T-helper 1 cell treated with Interleukin-12 subunit alpha and Interleukin-12 subunit beta and Interleukin-4 antibody, amounts not matched to agents 30 ng/mL and 1 ng/mL, for 36 hours (primary cell): Measurements from ENCODE around the gene LACRT. TPM values are rescaled to one million over a fixed set of nuclear protein-coding genes. Genes with fewer than 3 reads are reported as not detected.
"Not testable (repeated sequence)": the region's sequence is repeated elsewhere in the genome, so short reads cannot be mapped to it uniquely, and the experiment has no call there.

Experiments used
- intact Hi-C: fragments of 100-400 bp; cut with micrococcal nuclease; formaldehyde crosslinking; loops from one replicate; pipeline ENCODE4 v1.15.1; 2024
- total RNA-seq: library from RNA; stranded (reverse); gene quantifications from 2 replicates; pipeline ENCODE4 v1.2.3, GENCODE V29; 2022

Gene LACRT, protein sequence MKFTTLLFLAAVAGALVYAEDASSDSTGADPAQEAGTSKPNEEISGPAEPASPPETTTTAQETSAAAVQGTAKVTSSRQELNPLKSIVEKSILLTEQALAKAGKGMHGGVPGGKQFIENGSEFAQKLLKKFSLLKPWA
- total RNA-seq = not detected in 2 replicates

DNA sequence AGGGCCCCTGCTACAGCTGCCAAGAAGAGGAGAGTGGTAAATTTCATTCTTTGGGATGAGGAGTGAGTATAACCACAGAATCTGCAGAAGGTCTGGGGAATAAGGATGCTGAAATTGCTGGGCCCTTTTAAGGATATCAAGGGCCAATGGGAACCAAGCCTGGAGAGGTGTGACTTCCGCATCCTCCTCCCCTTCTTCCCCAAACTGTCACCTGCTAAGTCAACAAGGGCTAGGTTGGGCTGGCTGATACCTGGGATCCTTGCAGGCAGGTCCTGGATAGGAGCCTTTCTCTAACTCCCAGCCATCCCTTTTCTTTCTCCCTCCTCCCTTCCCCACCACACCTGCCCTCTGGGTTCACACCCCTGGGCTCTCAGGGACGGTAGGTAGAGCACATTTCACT, at the start of gene LACRT:
Gene LACRT (minus strand): TSS at position 101 of the 400 bp plus-strand sequence. CDS start 54 bp downstream, at position 47.
- intact Hi-C loops = no loop called here

DNA sequence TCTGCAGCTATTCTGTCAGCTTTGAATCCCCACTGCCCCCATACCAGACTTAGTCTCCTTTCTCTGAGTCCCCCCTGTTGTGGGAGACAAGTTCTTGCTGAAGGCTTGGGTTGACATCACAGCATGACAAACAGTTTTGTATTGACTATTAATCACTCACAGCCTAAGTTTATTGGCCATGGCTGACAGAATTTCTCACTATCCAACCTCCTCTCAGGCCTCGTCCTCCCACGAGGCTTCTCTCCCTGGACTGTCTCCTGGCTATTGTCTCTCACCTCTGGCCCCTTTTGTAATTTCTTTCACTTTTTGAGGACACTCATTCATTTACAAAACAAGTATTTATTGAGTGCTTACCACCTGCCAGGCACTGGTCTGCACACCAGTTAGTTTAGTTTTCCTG, 48.7 kb upstream of the LACRT start:
- intact Hi-C loops = no loop called here

DNA sequence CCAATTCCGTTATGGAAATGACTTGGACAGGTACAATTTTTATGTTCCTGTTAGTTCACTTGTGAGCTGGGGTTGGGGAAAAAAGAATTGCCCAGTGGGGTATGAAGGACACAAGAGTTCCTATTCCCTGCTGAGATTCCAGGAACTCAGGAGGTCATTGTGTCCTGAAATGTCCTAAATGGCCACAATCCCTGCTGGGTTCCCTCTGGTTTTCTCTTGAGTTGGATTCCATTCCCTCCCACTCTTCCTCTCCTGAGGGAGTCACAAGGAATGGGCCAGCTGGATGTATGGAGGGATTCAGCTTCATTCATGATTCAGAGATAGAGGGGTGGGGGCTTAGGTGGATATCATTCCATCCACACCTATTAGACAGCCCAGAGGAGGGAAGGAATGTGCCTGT, 48.0 kb upstream of the LACRT start:
- intact Hi-C loops = no loop called here

DNA sequence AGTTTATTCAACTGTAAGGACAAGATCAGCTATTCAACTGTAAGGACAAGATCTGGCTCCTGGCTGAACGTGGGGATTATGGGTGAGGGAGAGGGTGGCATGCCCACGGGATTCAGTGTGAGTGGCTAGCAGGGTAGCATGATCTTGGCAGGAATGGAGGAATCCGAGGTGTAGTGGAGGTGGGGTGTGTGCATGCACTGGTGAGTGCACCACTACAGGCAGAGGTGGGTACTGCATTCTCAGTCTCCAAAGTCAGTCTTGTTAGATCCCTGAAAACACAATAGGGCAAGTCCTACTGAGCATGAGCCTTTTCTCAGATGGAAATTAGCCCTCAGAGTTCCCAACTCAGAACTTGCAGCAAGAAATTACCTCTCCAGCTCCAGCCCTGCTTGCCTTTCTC, 45.7 kb upstream of the LACRT start:
- intact Hi-C loops = no loop called here

DNA sequence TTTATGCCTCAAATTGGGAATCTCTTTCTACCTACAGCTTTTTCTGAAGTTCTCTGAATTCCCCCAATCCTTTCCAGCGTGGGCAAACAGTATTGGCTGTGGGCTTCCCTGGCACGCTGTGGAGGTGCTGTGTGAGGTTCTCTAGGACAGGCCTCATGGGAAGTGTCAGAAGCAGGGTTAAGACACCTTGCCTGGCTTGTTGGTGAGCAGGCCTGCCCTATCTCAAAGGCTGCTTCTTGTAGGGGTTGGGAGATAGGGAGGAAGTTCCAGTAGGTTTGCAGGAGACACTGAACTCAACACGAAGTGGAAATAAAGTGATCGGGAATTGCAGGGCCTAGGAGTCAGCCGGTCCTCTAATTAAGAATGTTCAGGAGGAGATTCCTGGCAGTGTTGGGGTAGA, 43.4 kb upstream of the LACRT start:
- intact Hi-C loops = no loop called here

DNA sequence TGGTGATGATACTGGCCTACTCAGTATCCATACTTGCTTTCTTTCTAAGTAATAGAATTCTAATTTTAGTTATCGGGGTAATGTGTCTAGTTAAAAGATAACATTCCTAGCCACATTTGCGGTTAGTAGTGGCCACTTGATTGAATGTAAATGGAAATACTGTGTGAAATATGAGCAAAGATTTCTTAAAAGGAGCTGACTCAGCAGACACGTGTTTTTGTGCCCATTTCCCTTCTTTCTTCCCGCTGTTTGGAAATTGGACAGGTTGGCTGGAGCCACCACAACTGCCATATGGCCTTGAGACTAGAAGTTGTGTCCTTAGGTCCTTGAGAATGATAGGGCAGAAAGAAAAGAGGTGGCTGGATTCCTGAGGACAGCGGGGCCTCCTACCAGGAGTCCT, 33.2 kb upstream of the LACRT start:
- intact Hi-C loops = no loop called here

DNA sequence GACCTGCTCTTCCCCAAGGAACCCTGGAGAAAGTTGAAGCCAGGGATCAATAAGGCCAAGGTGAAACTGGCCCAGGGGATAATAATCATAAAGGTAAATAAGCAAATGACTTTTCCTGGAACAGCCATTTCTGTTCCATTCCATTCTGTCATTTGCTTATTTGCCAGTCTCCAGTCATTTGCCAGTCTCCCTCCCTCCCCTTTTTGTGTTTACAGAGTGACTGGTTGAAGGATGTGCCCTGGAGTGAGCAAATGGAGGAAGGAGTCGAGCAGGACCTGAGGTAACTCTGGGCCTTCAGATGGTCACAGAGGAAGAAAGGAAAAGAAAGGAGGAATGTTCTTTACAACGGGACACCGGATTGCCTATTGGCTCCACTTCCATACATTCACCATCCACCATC, 31.3 kb upstream of the LACRT start:
- intact Hi-C loops = no loop called here

DNA sequence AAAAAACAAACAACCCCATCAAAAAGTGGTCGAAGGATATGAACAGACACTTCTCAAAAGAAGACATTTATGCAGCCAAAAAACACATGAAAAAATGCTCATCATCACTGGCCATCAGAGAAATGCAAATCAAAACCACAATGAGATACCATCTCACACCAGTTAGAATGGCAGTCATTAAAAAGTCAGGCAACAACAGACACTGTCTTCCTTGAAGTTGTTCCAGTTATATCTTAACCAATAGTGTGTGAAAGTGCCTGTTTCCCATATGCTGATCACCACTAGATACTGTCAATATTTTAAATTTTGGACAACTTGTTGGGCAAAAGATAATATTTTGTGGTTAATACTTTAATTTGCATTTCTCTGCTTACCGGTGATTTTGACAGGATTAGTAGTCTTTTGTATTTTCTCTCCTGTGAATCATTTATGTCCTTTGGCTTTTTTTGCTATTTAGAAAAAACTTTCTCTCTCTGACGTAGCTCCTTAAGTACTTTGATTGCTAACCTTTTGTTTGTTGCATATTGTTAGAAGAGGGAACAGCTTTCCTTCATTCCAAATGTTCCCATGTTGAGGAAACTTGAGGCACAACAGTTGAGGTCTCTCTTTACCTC, 30.4 kb upstream of the LACRT start:
- intact Hi-C loops = not testable (repeated sequence)

DNA sequence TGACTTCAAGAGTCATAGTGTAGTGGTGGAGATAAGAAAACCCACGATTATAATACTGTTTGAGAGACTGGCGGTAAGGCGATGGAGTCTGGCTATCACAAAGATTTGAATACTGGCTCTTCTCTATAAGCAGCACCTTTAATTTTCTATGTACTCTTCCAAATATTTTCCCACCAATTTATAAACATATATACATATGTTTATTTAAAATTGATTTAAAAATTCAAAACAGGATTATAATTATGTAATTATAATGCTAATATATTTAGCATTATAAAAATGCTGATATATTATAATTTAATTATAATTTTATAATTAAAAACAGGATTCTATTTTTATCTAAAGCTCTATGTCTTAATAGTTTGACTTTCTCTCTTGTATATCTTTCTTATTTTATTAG, 28.9 kb upstream of the LACRT start:
- intact Hi-C loops = no loop called here

DNA sequence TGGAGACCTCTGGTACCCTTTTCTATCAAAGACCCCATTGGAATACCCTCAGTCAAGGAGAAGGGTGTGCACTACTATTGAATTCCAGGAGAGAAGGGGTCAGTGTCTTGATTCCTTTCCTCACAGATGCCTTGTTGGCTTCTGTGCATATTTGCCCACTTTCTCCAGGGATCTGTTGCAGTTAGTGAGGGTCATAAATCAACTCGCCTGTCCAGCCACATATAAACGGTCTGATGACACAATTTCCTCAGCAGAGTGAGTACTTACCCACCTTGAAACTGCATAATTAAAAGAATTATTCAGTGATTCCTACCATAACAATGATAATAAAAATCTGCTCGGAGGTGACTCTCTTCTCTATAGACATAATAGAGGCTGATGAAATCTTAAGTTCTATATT, 27.3 kb upstream of the LACRT start:
- intact Hi-C loops = no loop called here

DNA sequence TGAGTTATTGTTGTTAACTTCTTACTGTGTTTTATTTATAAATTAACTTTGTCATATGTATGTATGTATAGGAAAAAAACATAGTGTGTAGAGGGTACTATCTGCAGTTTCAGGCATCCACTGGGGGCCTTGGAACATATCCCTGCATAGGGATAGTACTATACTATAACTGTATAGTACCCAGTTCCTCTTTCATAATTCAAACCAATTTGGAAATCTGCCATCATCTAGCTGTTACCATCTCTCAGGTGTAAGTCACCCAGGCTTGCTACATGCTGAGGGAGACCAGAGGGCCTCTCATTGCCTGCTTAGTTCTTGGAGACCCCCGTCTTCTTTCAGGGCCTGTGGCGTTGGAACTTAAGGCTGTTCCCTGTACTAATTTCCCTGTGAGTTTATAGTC, 26.4 kb upstream of the LACRT start:
- intact Hi-C loops = no loop called here

DNA sequence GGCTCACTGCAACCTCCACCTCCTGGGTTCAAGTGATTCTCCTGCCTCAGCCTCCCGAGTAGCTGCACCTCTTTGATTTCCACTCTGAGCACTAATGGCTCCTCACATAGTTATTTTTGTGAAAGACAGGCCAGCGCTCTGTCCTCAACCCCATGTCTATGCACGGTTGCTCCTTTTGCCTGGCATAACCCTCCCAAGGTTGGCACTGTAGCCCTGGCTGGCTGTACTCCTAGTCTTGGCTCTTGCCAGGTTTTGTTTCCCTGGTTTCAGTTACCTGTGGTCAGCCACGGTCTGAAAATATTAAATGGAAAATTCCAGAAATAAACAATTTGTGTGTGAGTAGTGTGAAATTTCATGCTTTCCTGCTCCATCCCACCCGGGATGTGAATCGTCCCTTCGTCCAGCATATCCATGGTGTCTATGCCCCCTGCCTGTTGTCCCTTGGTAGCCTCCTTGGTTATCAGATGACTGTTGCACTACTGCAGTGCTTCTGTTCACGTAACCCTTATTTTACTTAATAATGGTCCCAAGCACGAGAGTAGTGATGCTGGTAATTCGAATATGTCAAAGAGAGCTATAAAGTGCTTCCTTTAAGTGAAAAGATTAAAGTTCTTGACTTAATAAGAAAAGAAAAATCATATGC, 25.7 kb upstream of the LACRT start:
- intact Hi-C loops = no loop called here

DNA sequence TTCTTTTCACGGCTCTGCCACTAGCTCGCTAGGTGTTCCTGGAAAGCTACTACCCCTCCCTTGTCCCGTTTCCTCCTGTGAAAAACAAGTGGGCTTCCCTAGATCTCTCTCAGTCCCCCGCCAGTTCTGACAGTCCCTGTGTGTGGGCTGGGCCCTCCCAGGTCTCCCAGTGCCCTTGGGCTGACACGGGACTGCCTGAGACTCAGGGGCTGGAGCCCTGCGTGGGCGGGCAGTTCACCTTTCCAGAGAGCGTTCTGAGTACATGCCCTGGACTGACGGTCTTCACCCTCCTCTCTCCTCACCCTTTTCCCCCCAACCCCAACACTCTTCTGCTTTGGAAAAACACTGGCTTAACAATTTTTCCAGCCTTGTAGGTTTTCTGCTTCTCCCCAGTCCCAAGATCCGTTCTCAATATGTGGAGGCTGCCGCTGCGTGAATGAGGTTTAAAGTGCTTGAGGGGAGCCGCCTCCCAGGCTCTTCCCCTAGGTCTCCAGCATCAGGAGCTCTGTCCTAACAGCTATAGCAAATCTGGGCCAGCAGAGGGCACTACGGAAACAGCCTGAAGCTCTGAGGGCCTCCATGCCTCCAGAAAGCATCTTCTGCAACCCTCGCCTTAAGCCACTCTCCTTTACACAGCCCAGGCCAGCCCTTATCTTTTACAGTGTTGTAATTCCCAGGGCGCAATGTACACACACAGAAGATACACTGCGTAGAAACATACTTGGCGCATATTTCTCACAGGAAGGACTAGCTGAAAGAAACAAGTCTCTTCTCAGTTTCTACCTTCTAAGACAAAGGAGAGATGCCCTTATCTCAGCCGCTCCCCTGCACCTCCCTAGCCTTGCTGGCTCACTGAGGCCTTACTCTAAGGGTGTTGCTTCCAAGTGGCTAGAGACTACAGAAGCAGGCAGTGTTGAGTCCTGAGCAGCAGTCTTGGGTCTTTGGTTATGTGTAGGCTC, 23.9 kb upstream of the LACRT start:
- intact Hi-C loops = no loop called here

DNA sequence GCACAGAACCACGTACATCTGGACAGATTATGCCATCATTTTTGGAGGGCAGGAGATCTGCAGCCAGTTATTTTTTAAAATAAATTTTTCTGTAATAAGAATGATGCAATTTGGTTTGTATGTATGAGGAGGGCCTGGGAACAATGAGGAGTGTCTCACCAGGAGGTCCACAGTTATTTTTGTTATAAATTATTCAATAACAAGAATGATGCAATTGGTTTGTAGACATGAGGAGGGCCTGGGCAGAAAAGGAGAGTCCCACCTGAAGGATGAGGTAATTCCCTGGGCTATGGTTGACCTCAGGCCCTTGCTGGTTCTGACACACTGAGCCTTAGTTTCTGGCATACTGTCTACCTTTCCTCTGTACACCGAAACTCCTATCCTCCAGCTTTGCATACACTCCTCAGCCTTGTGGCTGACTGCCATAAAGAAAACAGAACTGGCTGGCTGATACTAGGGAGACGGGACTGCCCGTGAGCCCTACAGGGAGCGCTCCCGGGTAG, 22.5 kb upstream of the LACRT start:
- intact Hi-C loops = no loop called here

DNA sequence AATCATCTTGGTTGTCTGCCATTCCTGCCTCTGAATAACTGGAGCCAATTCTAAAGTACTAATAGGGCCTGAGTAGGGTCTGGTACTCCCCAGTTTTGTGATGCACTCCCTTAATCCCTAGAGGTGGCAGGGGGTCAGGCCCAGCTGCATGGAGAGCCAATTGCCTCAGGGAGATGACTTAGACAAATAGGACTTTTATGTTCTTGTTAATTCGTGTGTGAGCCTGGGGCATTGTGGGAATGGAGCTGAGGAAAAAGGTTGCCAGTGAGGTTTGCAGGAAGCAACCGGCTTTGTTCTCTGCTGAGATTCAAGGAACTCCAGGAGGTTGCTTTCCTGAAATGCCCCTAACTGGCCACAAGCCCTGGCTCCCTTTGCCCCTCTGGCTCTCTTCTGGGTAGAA, 20.2 kb upstream of the LACRT start:
- intact Hi-C loops = no loop called here

DNA sequence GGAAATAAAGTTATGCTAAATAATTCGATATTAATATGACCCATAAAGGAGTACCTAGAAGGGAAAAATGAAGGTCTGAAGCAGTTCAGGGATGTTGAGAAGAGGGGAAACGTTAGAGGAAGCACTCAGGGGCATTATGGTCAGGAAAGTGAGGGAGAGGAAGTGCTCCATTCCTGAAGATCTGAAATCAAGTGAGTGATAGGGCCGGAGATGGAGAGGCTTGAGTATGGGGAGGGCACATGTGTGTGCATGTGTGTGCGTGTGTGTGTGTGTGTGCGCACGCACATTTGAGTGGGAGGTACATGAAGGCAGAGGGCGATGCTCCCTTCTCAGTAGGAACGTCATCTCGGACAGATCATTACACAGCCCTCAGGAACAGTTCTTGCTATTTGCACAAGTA, 18.3 kb upstream of the LACRT start:
- intact Hi-C loops = no loop called here

DNA sequence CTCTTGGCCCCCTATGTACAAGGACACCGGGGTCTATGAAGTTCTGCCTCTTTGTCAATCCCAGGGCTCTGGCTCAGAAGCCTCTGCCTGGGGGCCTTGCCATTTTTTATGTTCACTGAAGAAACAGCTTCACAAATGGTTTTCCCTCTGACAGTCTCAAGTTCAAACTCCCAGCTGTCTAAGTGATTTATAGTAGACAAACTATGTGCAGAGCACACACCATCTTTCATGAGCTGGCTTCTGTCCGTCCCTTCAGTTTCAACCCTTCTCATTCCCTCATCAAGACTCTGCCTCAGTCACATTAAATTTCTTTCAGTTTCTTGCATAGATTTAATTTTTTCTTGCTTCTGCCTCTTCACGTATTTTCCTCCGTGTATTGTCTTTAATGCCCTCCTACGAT, 16.2 kb upstream of the LACRT start:
- intact Hi-C loops = no loop called here

DNA sequence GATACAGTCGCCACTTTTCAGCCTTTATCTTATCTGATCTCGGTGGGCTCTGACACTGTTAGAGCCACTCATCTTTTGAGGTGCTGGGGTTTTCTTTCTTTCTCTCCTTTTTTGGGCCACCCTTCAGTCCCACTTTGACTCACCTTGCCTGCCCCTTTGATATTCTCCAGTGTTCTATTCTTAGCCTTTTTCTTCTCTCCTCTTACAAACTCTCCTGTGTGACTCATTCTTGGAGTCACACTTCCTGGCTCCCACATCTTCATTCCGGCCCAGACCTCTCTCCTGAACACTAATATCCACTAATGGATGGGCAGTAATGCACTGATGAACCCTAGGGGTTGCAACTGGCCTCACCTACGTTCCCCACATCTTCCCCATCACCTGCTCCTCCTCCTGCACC, 15.7 kb upstream of the LACRT start:
- intact Hi-C loops = no loop called here

DNA sequence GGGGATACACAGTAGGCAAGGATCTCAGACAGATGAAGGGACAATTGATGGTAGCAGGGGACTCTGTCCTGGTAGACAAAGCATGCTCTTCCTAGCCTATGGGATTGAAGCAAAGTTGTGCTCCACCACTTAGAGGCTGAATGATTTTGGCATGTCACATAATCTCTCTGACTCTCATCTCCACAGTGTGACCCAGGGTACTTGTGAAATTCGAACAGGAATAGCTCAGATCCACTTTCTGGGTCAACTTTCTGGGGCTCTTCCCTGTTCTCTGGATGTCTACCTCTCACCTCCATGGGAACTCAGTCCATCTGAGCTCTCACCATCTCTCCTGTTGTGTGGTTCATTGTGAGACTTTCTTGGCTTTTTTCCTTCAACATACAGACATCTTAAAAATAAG, 15.1 kb upstream of the LACRT start:
- intact Hi-C loops = no loop called here

DNA sequence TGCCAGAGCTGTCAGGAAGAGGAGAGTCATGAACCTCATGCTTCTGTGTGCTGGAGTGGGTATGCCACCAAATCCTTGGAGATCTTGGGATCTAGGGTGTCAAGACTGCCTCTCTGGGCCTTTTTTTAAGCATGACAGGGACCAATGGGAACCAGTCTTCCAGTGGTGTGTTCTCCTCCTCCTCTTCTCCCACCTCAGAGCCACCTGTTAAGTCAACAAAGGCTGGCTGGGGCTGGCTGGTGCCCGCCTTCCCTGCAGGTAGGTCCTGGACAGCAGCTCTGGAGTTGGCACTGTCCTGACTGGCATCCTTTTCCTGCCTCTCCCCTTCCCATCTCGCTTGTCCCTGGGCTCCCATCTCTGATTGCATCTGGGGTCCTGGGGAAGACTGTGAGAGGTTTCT, 13.6 kb upstream of the LACRT start, which contains the start of gene DCD:
Gene DCD (minus strand): TSS at position 101 of the 400 bp plus-strand sequence. CDS start 62 bp downstream, at position 39.
- intact Hi-C loops = no loop called here

DNA sequence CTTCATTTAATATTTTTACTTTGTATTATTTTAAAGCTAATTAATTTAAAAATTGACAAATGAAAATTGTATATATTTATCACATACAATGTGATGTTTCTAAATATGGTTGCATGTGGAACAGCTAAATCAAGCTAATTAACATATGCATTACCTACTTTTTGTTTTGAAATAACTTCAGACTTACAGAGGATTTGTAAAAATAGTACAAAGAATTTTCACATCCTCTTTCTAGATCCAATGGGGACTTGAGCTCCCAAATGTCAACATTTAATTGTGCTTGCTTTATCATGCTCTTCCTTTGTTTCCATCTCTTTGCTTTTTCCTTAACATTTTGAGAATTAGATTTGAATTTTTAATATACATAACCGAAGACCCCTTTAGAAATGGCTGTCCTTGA, 6.9 kb upstream of the LACRT start:
- intact Hi-C loops = no loop called here

DNA sequence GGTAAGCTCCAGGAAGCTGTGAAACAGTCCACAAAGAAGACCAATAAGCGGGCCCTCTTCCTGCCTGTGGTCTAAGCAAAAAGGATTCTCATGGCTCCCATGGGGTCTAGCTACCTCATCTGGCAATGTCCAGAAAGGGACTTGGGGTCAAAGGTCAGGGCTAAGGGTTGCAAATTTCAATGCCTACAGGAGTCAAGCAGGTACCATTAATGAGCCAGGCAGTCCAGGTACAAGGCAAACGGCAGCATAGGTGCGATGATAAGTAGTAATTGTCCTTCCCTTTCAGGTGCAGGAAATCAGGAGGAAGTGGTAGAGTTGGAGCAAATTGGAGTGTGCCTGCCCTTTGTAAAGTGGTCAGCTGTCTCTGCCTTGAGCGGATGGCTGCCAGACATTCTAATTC, 6.4 kb upstream of the LACRT start:
- intact Hi-C loops = no loop called here
